SK-N-MC (cell line): ENCODE measurements around the gene NABP2.

Experiments used
- DNase-seq: peaks from one replicate; pipeline ENCODE4 v3.0.0-alpha.2; 2011; ENCODE audit warnings: low read depth, low spot score
- H3K27ac ChIP-seq: fragments of 200-600 bp; sonication (generic); 2 replicates; pipeline ENCODE4 v1.5.1; 2016; ENCODE audit warnings: mixed run types
- H3K36me3 ChIP-seq: fragments of 200-600 bp; sonication (generic); 2 replicates; pipeline ENCODE4 v1.6.1; 2017; ENCODE audit warnings: antibody characterized with exemption, low read length, mixed read lengths; ENCODE audit not compliant: insufficient read depth
- H3K4me3 ChIP-seq: fragments of 200-600 bp; sonication (generic); 2 replicates; pipeline ENCODE4 v1.5.1; 2016
- H3K9ac ChIP-seq: fragments of 200-600 bp; sonication (generic); 2 replicates; pipeline ENCODE4 v1.8.0; 2017; ENCODE audit warnings: mixed run types, mixed read lengths; ENCODE audit not compliant: insufficient read length
- H3K9me3 ChIP-seq: fragments of 200-600 bp; sonication (generic); 2 replicates; pipeline ENCODE4 v1.6.1; 2017; ENCODE audit warnings: low read depth, mild to moderate bottlenecking, antibody characterized with exemption, low read length, moderate library complexity, mixed read lengths
- EZH2 ChIP-seq: fragments of 200-600 bp; sonication (generic); IDR thresholded peaks from one replicate; pipeline ENCODE4 v1.6.1; 2017; ENCODE audit warnings: antibody characterized with exemption
- FOXP2 ChIP-seq: optimal IDR thresholded peaks from 2 replicates; pipeline ENCODE3; 2011; ENCODE audit warnings: mild to moderate bottlenecking, moderate library complexity; ENCODE audit not compliant: insufficient read depth; ENCODE audit errors: extremely low read length, control extremely low read depth
- POLR2AphosphoS5 ChIP-seq: IDR thresholded peaks from 2 replicates; pipeline ENCODE4 v1.6.1; 2012; ENCODE audit warnings: mild to moderate bottlenecking, low read depth, low read length, borderline replicate concordance

The NABP2 gene

DNA sequence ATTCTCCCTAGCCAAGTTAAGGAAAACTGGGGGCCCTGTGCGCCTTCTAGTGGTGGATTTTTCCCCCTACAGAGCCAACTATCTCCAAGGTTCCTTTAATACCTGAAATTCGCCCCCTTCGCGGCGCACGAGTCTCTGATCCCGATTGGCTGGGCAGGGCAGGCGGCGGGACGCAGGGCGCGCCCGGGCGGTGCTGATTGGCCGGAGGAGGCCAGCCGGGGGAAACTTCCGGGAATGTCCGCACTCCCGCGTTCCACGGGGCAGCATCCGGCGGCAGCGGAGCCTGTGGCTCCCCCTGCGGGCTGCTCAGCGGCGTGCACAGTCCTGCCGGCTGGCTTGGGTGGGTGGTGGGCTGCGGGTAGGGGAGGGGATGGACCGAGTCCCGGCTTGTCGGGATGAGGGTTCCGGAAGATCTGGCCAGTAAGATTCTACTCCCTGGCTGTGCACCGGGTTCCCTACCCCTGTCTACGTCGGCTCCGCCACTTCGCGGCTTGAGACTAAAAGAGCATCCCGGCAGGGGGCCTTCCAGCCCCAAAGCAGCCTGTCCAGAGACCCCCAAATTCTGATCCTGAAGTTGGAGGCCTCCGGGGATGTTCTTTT, at the start of gene NABP2:
Gene NABP2 (plus strand): TSS at position 241 of the 600 bp plus-strand sequence. CDS start 515 bp downstream, outside the sequence.
- Histone ChIP-seq H3K36me3 (no peaks in the 10 kb centered on the region), H3K27ac (peak within 1 kb of the TSS; percentile 91), H3K4me3 (peak within 1 kb of the TSS; percentile 80), H3K9ac (peak within 1 kb of the TSS; percentile 82), H3K9me3 (no peaks in the 10 kb centered on the region)
- DNase-seq, result peak; percentile 92
- peak; percentile 69 for TF ChIP-seq POLR2AphosphoS5
- TF ChIP-seq FOXP2, result peak; percentile 77
- no peak for TF ChIP-seq EZH2

DNA sequence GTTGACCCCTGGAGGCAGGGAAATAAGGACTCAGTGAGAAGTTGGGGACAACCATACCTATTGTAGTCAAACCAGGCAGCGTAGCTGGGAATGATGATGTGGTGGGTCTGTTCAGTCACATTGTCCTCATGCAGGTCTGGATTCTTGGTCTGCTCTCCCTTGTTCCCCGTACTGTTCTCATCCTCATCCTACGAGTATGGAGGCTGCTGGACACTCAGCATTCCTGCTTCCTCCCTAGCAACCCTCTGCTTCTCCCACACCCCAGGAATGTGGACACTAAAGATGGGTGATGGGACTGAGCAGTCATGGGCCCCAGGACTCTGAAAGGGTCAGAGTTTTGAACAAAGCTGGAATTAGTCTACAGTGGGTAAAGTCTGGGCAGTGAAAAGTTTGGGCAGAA, 45.8 kb upstream of the NABP2 start:
- TF ChIP-seq POLR2AphosphoS5 (no peak), EZH2 (no peak), FOXP2 (no peak)
- Histone ChIP-seq H3K27ac (no peak overlapping the region), H3K36me3 (peaks cover 73% of the 10 kb centered on the region)

GRCh38 chr12:56186957-56187356, 37.2 kb upstream of the NABP2 start:
- H3K36me3 ChIP-seq, result peaks cover 47% of the 10 kb centered on the region
- H3K4me3 ChIP-seq, result no peak overlapping the region
- no peak for TF ChIP-seq EZH2
- no peak for TF ChIP-seq FOXP2
- TF ChIP-seq POLR2AphosphoS5, result no peak
- H3K27ac ChIP-seq, result no peak overlapping the region
- peak overlapping the region; percentile 13 for H3K9ac ChIP-seq
- no peak for DNase-seq
- H3K9me3 ChIP-seq, result no peaks in the 10 kb centered on the region

More for the DNA sequence above, 45.8 kb upstream of the NABP2 start:
- Histone ChIP-seq H3K9ac (no peak overlapping the region), H3K4me3 (no peak overlapping the region), H3K9me3 (no peaks in the 10 kb centered on the region)
- no peak for DNase-seq

- no peak overlapping the region for H3K27ac ChIP-seq
- DNase-seq, result no peak
- no peaks in the 10 kb centered on the region for H3K9me3 ChIP-seq
- peak overlapping the region; percentile 91 for H3K4me3 ChIP-seq
- TF ChIP-seq POLR2AphosphoS5, result no peak
- TF ChIP-seq EZH2, result no peak
- peak overlapping the region; percentile 89 for H3K9ac ChIP-seq
- H3K36me3 ChIP-seq, result peaks cover 37% of the 10 kb centered on the region
Observed at GRCh38 chr12:56188131-56188777, 35.9 kb upstream of the NABP2 start.

- H3K36me3 ChIP-seq, result peaks cover 32% of the 10 kb centered on the region
- DNase-seq, result no peak
Observed at GRCh38 chr12:56188778-56189098, 35.4 kb upstream of the NABP2 start.

GRCh38 chr12:56189099-56189917, 34.8 kb upstream of the NABP2 start, which contains the start of gene SMARCC2:
Gene SMARCC2, minus strand, starts transcription at chr12:56189483. Its CDS starts 22 bp downstream, at chr12:56189461.
- TF ChIP-seq FOXP2 (no peak), EZH2 (no peak), POLR2AphosphoS5 (peak; percentile 54; the same call in 1 of the 2 replicates)
- Histone ChIP-seq H3K9me3 (no peaks in the 10 kb centered on the region), H3K4me3 (peak within 1 kb of the TSS; percentile 95), H3K36me3 (peaks cover 27% of the 10 kb centered on the region), H3K27ac (peak within 1 kb of the TSS; percentile 75), H3K9ac (peak within 1 kb of the TSS; percentile 89)
- no peak for DNase-seq

More at GRCh38 chr12:56188778-56189098, 35.4 kb upstream of the NABP2 start:
- Histone ChIP-seq H3K9me3 (no peaks in the 10 kb centered on the region), H3K9ac (peak overlapping the region; percentile 89), H3K27ac (no peak overlapping the region), H3K4me3 (peak overlapping the region; percentile 91)
- no peak for TF ChIP-seq FOXP2
- no peak for TF ChIP-seq EZH2
- no peak for TF ChIP-seq POLR2AphosphoS5

DNA sequence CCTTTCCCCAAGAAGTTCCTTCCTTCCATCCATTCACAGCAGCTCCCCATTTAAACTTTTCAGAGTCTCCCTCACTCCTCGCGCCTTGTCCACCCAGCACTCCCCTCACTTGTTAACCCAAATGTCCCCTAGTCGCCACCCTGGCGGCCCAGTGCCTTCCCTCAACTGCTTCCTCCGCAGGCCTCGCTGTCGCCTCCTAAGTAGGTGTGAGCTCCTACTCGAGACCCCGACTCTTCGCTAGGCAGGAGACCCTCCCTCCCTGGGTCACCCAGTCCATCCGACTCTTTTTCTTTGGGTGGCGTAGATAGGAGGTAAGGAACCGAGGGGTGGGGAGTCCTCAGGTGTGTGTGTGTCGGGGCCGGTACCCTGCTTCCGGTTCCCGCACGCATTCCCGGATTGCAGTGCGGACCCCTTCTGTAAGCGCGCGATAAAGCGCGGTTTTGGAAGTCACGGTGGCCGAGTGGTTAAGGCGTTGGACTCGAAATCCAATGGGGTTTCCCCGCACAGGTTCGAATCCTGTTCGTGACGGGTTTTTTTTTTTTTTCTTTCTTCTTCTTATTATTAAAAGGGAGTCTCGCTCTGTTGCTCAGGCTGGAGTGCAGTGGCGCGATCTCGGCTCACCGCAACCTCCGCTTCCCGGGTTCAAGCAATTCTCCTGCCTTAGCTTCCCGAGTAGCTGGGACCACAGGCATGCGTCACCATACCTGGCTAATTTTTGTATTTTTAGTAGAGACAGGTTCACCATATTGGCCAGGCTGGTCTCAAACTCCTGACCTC, 34.0 kb upstream of the NABP2 start:
- Histone ChIP-seq H3K36me3 (peaks cover 19% of the 10 kb centered on the region), H3K27ac (peak overlapping the region; percentile 75), H3K4me3 (peak overlapping the region; percentile 95), H3K9me3 (no peaks in the 10 kb centered on the region), H3K9ac (peak overlapping the region; percentile 87)
- DNase-seq, result peak; percentile 62
- TF ChIP-seq POLR2AphosphoS5 (no peak; the same call in 1 of the 2 replicates), FOXP2 (no peak), EZH2 (no peak)
